GM21515 (cell line): ENCODE results near the gene ADARB1.

Experiments used
- ATAC-seq: cut with Tn5 transposase; IDR thresholded peaks from one replicate; pipeline ENCODE4 v1.9.1; 2021; ENCODE audit not compliant: unreplicated experiment

ADARB1 gene

DNA sequence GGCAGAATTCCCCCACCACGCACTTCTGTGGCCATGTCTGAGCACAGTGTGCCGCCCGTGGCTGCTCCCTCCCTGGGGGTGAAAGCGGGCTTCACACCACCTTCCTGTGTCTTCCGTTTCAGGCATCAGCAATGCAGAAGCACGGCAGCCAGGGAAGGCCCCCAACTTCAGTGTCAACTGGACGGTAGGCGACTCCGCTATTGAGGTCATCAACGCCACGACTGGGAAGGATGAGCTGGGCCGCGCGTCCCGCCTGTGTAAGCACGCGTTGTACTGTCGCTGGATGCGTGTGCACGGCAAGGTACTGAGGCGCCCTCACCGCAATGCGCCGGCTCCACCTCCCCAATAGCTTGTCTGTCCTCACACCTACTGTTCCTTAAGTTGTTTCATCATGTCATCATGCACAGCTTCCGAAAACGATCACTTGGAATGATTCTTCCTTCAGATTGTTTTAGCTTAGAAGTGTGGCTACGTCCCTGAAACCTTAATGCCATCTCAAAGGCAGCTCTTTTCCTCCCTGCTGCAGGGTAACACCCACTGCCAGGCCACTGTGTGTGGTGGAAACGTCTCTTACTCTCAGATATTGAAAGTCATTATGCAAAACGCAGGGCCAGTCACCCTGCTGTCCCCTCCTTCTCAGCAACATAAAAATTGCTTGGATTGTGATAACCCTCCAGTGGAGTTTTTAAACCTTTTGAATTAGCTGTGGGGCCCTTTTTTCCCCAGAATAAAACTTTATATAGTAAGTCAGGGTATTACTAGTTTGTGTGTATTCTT is 146.5 kb downstream of the ADARB1 start:
- ATAC-seq = no peak

DNA sequence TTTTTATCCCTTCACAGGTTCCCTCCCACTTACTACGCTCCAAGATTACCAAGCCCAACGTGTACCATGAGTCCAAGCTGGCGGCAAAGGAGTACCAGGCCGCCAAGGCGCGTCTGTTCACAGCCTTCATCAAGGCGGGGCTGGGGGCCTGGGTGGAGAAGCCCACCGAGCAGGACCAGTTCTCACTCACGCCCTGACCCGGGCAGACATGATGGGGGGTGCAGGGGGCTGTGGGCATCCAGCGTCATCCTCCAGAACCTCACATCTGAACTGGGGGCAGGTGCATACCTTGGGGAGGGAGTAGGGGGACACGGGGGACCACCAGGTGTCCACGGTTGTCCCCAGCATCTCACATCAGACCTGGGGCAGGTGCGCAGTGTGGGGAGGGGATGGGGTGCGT is 147.6 kb downstream of the ADARB1 start:
- no peak for ATAC-seq

DNA sequence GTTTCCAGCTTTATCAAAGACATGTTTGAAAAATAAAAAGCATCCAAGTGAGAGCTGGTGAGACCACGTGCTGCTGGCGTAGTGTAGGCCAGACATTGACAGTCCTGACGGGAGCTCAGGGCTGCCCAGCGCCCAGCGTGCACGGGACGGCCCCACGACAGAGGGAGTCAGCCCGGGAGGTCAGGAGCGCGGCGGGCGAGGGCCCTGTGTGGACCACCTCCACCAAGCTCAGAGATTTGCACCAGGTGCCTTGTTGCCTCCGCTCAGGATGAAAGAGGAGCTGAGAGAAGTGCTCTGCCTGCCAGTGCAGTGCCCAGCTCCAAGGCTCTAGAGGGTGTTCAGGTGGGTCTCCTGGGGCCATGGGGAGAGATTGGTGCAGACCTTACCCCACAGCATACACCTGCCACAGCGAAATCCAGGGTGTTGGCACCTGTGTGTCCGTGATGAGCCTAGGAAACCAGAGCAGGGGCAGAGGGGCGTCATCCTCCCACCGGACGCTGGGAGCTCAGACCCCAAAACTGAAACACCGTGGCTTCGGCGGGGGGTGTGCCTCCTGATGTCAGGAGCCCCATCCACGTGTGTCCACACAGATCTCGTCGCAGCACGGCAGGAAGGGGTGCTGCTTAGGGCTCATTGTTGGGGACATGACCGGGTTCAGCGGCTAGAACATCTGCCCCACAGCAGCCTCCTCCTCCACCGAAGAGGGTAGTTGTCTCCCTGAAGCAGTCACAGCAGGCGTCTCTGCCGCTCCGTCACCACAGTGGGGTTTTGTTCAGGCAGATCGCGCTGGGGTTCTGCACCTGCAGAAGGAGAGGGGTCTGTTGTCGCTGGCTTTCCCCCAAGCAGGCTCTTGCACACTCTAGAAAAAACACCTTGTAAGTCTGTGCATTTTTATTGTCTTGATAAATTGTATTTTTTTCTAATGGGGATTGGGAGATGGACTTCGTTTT is 149.1 kb downstream of the ADARB1 start:
- ATAC-seq = no peak

DNA sequence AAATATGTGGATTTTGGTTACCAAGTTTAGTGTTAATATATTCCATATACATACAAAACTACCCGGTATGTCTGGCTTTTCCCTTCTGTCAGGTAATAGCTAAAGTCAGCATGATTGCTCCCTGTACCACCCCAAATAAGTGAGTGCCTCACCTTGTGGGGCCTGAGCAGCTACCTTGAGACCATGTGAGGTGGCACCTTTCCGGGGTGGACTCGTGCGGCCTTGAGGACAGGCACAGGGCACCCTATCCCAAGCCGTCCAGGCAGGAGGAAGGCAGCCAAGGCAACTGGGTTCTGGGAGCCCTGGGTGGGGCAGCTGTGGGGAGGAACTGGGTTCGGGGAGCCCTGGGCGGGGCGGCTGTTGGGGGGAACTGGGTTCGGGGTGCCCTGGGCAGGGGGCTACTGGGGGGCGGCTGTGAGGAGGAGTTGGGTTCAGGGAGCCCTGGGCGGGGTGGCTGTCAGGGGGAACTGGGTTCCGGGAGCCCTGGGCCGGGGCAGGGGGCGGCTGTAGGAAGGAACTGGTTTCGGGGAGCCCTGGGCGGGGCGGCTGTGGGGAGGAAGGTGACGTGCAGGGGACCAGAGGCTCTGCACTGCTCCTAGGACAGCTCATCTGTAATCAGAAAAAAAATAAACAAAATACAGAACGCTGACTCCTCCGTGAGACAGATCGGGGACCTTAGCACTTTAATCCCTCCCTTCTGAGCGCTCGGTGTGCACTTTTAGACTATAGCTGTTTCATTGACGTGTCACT is 150.0 kb downstream of the ADARB1 start:
- ATAC-seq = no peak

DNA sequence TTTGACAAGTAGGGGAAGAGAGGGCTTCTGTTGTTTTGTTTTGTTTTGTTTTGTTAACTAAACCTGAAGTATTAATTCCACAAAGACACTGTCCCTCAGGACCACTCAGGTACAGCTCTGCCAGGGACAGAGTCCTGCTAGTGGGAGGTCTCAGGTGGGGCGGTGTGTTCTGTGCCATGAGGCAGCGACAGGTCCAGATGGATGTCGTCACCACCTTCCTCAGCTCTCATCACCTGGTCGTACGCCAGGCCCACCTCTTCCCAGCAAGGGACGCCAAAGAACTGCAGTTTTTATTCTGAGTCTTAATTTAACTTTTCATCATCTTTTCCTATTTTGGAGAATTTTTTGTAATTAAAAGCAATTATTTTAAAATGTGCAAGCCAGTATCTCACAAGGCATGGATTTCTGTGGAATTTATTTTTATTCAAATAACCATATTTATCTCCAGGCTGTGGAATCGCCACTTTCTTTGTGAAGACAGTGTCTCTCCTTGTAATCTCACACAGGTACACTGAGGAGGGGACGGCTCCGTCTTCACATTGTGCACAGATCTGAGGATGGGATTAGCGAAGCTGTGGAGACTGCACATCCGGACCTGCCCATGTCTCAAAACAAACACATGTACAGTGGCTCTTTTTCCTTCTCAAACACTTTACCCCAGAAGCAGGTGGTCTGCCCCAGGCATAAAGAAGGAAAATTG is 150.8 kb downstream of the ADARB1 start:
- no peak for ATAC-seq

DNA sequence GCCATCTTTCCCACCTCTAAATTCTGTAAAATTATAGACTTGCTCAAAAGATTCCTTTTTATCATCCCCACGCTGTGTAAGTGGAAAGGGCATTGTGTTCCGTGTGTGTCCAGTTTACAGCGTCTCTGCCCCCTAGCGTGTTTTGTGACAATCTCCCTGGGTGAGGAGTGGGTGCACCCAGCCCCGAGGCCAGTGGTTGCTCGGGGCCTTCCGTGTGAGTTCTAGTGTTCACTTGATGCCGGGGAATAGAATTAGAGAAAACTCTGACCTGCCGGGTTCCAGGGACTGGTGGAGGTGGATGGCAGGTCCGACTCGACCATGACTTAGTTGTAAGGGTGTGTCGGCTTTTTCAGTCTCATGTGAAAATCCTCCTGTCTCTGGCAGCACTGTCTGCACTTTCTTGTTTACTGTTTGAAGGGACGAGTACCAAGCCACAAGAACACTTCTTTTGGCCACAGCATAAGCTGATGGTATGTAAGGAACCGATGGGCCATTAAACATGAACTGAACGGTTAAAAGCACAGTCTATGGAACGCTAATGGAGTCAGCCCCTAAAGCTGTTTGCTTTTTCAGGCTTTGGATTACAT is 151.5 kb downstream of the ADARB1 start:
- ATAC-seq = no peak

DNA sequence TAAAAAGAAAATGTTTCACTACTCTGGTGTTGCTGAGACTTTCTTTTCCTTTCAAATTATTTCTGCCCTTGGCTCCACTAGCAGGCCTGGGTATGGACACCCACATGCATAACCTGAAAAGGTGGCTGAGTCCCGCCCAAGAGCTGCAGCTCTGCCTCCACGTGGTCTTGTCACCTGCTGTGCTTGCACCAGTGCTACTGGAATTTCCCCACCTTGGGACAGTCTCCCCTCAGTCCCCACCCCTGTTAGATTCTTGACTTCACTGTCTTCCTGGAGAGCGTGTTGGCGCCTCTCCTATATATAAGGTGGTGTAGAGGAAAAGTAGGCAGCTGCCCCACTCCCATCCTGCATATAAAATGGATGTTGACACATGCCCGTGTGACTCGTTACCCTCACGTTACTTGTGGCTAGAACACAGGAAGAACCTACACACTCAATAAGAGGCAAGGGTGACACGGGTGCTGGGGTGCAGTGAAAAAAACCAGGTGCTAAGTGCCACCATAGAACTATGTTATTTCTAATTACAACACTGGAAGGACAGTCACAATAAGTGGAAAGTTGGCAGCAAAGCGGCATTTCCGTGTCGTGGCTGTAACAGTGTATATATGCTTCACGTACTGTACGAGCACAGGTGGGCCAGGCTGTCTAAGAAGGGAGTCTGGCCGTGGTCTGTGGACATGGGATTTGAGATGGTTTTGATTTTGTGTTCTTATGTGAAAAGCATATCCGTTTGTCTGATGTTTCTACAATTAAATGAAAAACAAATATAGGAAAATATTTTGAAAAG is 152.4 kb downstream of the ADARB1 start:
- ATAC-seq = no peak

DNA sequence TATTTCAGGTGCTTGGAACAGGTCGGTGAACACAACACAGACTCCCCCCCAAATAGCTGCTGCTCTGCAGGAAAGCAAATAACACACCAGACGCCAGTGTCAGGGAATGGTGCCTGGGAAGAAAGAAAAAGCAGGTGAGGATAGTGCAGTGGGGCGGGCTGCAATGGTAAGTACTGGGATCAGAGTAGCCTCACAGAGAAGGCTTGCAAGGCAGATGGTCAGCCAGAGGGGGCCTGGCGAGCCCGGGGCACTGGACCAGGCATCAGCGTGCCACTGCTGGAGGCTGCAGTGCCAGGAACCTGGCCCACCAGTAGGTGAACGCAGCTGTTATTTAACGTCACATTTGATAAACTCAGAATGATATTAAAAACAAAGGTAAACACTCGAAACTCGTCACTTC is 153.4 kb downstream of the ADARB1 start:
- no peak for ATAC-seq

DNA sequence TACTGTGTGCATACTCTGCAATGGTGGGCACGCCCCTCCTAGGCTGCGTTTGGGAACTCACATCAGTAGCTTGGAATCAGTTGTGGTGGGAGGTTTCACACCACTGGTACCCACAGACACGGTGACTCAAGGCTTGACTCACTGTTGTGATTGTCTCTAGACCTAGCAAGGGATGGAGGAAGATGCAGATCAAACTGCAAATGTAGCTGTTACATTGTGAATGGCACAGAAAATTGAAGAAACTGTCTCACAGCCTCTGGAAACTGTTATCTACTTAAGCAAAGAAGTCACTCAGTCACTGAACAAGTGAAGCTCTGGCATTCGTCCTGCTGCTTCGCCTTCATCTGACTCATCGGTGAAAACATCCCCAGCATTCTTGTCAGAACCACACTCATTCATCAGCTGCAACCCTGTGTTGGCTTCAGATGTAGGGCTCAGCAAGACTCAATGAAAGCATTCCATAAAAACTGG is 153.8 kb downstream of the ADARB1 start:
- ATAC-seq = no peak

DNA sequence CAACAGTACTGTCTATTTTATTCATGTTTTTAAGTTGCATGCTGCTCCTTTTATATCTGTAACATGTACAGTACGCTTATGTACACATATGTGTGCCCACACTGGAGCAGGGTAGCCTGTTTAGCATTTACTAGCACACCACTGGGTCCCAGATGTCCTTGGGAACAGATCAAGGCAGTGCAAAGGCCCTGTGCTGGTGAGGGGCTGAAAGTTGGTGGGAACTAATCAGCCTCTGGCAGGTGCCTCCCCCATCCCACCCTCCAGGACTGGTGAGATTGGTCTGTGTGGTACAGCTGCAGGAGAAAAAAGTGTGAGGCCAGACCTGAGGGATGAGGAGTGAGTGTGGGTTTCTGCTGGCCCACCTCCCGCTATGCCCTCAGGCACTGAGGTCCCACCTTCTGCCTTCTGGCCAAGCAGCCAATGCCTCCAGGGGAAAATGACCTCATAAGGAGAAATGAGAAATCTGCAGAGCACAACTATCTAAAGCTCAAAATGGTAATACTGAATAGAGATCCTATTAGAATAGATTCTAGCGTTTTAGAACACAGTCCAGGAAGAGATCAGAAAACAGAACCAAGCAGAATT is 154.4 kb downstream of the ADARB1 start:
- no peak for ATAC-seq

DNA sequence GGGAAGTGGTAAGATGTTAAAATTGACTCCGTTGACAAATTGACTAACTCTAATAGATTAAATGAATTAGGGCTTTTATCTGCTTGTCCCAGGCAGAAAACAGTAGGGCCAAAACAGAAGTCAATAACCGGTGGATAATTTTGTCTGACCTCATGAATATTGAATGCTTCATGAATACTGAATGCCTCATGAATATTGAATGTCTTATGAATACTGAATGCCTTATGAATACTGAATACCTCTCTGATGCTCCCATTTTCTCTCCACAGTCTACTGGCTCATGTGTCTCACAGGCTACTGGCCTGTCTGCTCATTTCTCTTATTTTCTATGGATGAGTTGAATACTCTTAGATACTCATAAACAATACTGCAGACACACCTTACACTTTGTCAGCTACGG is 157.3 kb downstream of the ADARB1 start:
- ATAC-seq = no peak

DNA sequence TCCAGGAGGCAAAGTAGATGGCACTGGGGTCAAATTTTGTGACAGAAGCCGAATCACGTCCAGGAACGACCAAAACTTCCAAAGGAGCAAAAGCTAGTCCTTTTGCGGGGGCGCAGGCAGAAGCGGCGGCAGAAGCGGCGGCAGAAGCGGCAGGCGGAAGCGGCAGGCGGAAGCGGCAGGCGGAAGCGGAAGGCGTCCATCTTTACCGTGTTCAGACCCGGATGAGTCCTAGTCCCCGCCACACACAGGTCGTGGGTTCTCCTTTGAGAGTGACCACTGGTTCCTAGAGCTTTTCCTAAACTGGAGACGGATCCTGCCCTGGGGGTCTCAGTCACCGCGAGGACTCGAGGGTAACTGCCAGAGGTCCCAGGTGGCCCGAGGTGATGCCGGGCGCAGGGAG is 159.7 kb downstream of the ADARB1 start:
- ATAC-seq = no peak

DNA sequence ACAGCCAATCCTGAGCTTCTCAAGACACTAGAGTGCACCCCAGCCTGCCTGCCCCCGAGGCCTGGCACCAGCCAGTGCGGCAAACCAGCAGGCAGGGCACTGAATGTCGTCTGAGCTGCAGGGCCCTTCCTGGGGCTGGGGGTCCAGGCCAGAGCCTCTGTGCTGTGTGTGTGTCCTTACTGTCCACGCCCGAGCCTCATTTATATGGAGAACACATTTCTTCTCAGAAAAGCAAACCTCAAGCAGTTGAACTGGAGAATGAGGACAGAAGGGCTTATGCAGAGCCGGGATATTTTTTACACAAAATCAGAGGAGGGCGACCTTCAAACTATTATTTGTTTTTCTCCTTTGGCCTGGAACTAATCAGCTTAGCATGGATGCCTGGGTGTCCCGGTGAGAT is 160.6 kb downstream of the ADARB1 start:
- no peak for ATAC-seq

DNA sequence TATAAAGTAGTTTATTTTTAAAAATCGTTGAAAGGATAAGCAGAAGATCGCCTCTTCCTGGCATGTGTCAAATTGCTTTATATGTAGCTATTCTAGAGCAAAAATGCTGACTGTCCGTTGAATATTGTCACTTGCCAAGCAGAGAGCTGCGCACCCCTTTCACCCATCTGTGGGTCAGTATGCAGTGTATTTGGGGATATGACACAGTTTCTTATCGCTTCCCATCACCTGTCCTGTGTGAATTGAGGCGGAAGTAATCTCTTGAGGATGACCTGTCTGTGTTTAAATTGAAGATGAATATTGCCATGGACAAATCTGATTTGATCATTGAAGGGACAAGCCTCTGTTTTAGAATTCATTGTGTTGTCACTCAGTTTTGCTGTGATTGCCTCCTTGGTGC is 161.1 kb downstream of the ADARB1 start:
- no peak for ATAC-seq

DNA sequence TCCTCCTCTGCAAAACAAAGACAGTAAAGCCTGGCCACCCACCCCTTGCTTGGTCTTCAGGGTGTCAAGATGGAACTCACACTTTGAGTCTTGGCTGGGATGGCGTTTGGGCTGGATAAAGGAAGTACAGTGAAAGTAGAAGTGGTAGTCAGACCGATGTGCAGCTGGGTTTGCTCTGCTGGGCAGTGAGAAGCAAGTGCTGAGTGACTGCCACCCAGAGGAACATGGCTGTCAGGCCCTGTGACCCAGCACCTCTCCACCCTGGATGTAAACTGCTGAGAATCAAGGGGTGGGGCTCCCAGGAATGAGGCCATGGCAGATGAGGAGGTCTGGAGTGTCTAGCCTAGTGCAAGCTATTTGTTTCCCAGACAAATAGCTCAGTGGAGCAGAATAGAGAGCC is 162.1 kb downstream of the ADARB1 start:
- ATAC-seq = no peak

DNA sequence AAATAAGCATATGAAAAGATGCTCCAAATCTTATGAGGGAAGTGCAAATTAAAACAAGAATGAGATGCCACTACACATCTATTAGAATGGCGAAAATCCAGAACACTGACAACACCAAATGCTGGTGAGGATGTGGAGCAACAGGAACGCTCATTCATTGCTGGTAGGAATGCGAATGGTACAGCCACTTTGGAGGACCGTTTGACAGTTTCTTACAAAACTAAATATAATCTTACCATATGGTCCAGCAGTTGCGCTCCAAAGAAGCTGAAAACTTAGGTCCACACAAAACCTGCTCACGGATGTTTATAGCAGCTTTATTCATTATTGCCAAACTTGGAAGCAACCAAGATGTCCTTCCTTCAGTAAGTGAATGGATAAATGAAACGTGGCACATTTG is 163.0 kb downstream of the ADARB1 start:
- ATAC-seq = no peak

DNA sequence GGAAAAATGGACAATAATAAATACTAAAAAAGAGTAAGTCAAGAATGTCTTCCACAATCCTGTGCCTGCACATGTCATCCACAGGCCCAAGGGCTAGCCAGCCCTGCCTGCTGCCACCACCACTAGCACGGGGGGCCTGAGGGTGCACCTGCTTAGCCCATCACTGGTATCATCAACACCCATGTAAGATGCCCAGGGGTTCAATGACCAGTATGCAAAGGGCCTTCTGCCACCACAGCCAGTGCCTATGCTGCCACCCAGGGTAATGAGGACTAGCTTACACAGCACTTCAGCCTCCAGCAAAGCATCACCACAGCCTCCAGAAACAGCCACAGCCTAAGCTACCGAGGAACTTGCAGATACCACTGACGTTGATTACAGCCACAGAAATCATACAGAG is 167.0 kb downstream of the ADARB1 start:
- no peak for ATAC-seq

DNA sequence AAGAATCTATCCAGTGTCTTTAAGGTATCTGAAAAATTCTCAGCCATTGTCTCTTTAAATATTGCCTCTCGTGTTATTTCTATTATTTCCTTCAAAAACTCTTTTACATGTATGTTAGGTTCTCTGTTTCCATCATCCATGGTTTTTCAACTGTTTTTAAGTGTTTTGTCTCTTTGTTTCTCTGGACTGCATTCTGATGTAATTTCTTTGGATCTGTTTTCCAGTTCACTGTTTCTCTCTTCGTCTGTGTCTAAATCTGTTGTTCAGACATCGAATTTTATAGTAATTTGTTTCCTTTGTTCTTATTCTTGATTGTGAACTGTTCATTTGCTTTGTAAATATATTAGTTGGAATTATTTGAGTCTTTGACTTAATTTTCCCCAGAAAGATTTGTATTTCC is 169.2 kb downstream of the ADARB1 start:
- no peak for ATAC-seq

DNA sequence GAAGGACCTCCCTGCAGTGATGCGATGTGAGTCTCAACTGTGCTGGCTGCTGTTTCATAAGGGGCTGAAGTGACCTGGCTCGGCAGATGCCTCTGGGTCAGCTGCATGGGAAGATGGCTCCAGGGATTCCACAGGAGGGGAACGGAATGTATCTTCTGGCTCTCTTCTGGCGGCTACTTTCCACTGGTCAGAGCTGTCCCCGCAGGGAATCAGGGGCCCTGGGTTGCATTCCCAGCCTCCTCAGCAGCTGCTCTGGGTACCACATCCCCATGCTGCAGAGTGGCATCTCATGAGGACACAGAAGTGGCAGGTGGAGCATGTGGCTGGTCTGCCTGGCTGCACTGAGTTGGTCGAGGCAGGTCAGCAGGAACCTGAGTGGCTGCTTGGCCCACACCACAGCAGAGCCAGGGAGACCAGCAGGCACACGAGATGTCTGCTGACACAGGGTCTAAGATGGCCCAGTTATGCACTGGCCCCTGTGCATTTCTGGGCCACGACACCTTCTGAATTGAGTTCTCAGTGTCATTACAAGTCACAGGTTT is 170.5 kb downstream of the ADARB1 start:
- no peak for ATAC-seq
